H1 (cell line): ENCODE results near the gene LIPE. TPM values are rescaled to one million over a fixed set of nuclear protein-coding genes. Genes with fewer than 3 reads are reported as not detected.

Experiments used
- CTCF ChIA-PET: fragments of 300-600 bp; sonication (Branson Sonifier 250); formaldehyde crosslinking; loops from one replicate; lab custom pipeline; 2021; ENCODE audit not compliant: partially characterized antibody; lab: Charles Lee
- POLR2A ChIA-PET: fragments of 300-600 bp; sonication (Branson Sonifier 250); formaldehyde crosslinking; loops from one replicate; lab custom pipeline; 2021; ENCODE audit warnings: inconsistent platforms; ENCODE audit not compliant: partially characterized antibody; lab: Charles Lee
- DNase-seq, 2 experiments: peaks; one replicate each; pipeline versions ENCODE4 v3.0.0 to v3.0.0-alpha.2; 2010 to 2022; ENCODE audit warnings: low spot score in 2 of 2, low read depth in 1 of 2, mixed read lengths in 1 of 2
- FAIRE-seq: peaks from 2 replicates; lab custom pipeline; 2011; peaks lifted over from hg19 to GRCh38; lab: Jason Lieb, UNC
- H2AFZ ChIP-seq: 2 replicates; pipeline ENCODE4 v1.8.1; 2012; ENCODE audit warnings: low read length, inconsistent platforms
- H2AK5ac ChIP-seq: 2 replicates; pipeline ENCODE4 v1.6.1; 2013; ENCODE audit warnings: low read depth, low read length
- H2BK120ac ChIP-seq: replicated peaks from 2 replicates; pipeline ENCODE3; 2013; ENCODE audit warnings: low read depth, low read length, inconsistent platforms
- H2BK12ac ChIP-seq: 2 replicates; pipeline ENCODE4 v1.6.1; 2013; ENCODE audit warnings: low read depth, low read length
- H2BK15ac ChIP-seq: 2 replicates; pipeline ENCODE4 v1.6.1; 2013; ENCODE audit warnings: low read length
- H2BK20ac ChIP-seq: 2 replicates; pipeline ENCODE4 v1.6.1; 2013; ENCODE audit warnings: low read length
- H2BK5ac ChIP-seq: 2 replicates; pipeline ENCODE4 v1.6.1; 2013; ENCODE audit warnings: low read depth, low read length
- H3K14ac ChIP-seq: 2 replicates; pipeline ENCODE4 v1.6.1; 2013; ENCODE audit warnings: inconsistent platforms; ENCODE audit not compliant: insufficient read length
- H3K18ac ChIP-seq: 2 replicates; pipeline ENCODE4 v1.6.1; 2013; ENCODE audit warnings: low read length; ENCODE audit errors: extremely low read depth
- H3K23ac ChIP-seq: 2 replicates; pipeline ENCODE4 v1.6.1; 2013; ENCODE audit warnings: inconsistent platforms; ENCODE audit not compliant: insufficient read length
- H3K23me2 ChIP-seq: 2 replicates; pipeline ENCODE4 v1.6.1; 2013; ENCODE audit warnings: low read depth, low read length
- H3K27ac ChIP-seq: 2 replicates; pipeline ENCODE4 v1.6.1; 2011; ENCODE audit warnings: low read depth, low read length, inconsistent platforms
- H3K27me3 ChIP-seq, 4 experiments: replicated peaks in 1 of 4; 1 replicate in 1 of 4; 2 replicates in 3 of 4; pipeline versions ENCODE4 v1.6.1 to v1.8.1; 2011 to 2013; ENCODE audit warnings: low read length in 3 of 4, mild to moderate bottlenecking in 3 of 4, inconsistent platforms in 2 of 4, mixed read lengths in 2 of 4, moderate library complexity in 1 of 4; ENCODE audit not compliant: control insufficient read depth in 3 of 4, insufficient read depth in 3 of 4; ENCODE audit errors: extremely low read depth in 1 of 4
- H3K36me3 ChIP-seq, 4 experiments: 2 replicates each; pipeline versions ENCODE4 v1.6.1 to v1.8.1; 2011 to 2013; ENCODE audit warnings: mild to moderate bottlenecking in 4 of 4, low read length in 3 of 4, moderate library complexity in 2 of 4, control low read depth in 1 of 4, inconsistent platforms in 1 of 4; ENCODE audit not compliant: insufficient read depth in 4 of 4, control insufficient read depth in 2 of 4
- H3K4ac ChIP-seq: replicated peaks from 2 replicates; pipeline ENCODE3; 2013; ENCODE audit warnings: low read length, low read depth, mixed read lengths, inconsistent platforms; ENCODE audit not compliant: insufficient read length
- H3K4me1 ChIP-seq, 4 experiments: replicated peaks in 1 of 4; 1 replicate in 1 of 4; 2 replicates in 3 of 4; pipeline versions ENCODE4 v1.6.1 to v1.8.1; 2011 to 2013; ENCODE audit warnings: low read length in 3 of 4, inconsistent platforms in 2 of 4, mixed read lengths in 1 of 4; ENCODE audit not compliant: insufficient read depth in 4 of 4, control insufficient read depth in 3 of 4
- H3K4me2 ChIP-seq, 2 experiments: 2 replicates each; pipeline versions ENCODE4 v1.6.1 to v1.8.1; 2011 to 2013; ENCODE audit warnings: low read depth in 2 of 2, low read length in 2 of 2, control low read depth in 1 of 2, inconsistent platforms in 1 of 2, mild to moderate bottlenecking in 1 of 2; ENCODE audit not compliant: insufficient read depth in 1 of 2
- H3K4me3 ChIP-seq, 4 experiments: fragments of 200-600, 300-600 bp in 1 of 4; sonication (generic), shearing (Covaris generic), sonication (Bioruptor Twin) in 1 of 4; 2 replicates each; pipeline versions ENCODE4 v1.5.1 to v1.8.1; 2011 to 2016; ENCODE audit warnings: low read length in 4 of 4, low read depth in 3 of 4, control low read depth in 2 of 4, inconsistent platforms in 2 of 4, mild to moderate bottlenecking in 2 of 4, mixed read lengths in 1 of 4, moderate library complexity in 1 of 4; ENCODE audit not compliant: insufficient read depth in 2 of 4; ENCODE audit errors: extremely low read depth in 1 of 4
- H3K56ac ChIP-seq: replicated peaks from 2 replicates; pipeline ENCODE3; 2013; ENCODE audit warnings: low read depth, mild to moderate bottlenecking, mixed read lengths, low read length, inconsistent platforms; ENCODE audit not compliant: insufficient read length
- H3K79me1 ChIP-seq: 2 replicates; pipeline ENCODE4 v1.6.1; 2013; ENCODE audit warnings: low read depth, low read length, control low read depth
- H3K79me2 ChIP-seq, 2 experiments: 2 replicates each; pipeline versions ENCODE4 v1.6.1 to v1.8.1; 2012 to 2013; ENCODE audit warnings: low read length in 2 of 2, mild to moderate bottlenecking in 2 of 2, inconsistent platforms in 1 of 2; ENCODE audit not compliant: insufficient read depth in 2 of 2, control insufficient read depth in 1 of 2
- H3K9ac ChIP-seq, 4 experiments: replicated peaks in 1 of 4; 1 replicate in 1 of 4; 2 replicates in 3 of 4; pipeline versions ENCODE4 v1.6.1 to v1.8.1; 2011 to 2013; ENCODE audit warnings: low read depth in 3 of 4, low read length in 3 of 4, control low read depth in 2 of 4, mild to moderate bottlenecking in 2 of 4, moderate library complexity in 2 of 4, inconsistent platforms in 1 of 4; ENCODE audit errors: extremely low read depth in 1 of 4
- H3K9me3 ChIP-seq, 2 experiments: 2 replicates each; pipeline versions ENCODE4 v1.6.1 to v1.8.1; 2012 to 2013; ENCODE audit warnings: mild to moderate bottlenecking in 2 of 2, moderate library complexity in 2 of 2, control low read depth in 1 of 2, inconsistent platforms in 1 of 2, low read depth in 1 of 2, low read length in 1 of 2, mixed read lengths in 1 of 2; ENCODE audit not compliant: insufficient read depth in 2 of 2
- H4K20me1 ChIP-seq, 2 experiments: replicated peaks in 1 of 2; 2 replicates each; pipeline versions ENCODE3 to v1.8.1; 2011 to 2013; ENCODE audit warnings: inconsistent platforms in 2 of 2, low read length in 2 of 2, mild to moderate bottlenecking in 1 of 2; ENCODE audit not compliant: insufficient read depth in 2 of 2, control insufficient read depth in 1 of 2
- H4K5ac ChIP-seq: 2 replicates; pipeline ENCODE4 v1.6.1; 2013; ENCODE audit warnings: low read length, low read depth, mixed read lengths, inconsistent platforms; ENCODE audit not compliant: insufficient read length
- H4K8ac ChIP-seq: 2 replicates; pipeline ENCODE4 v1.8.0; 2013; ENCODE audit warnings: mild to moderate bottlenecking, moderate library complexity, low read length, inconsistent platforms; ENCODE audit not compliant: insufficient read depth; ENCODE audit errors: extremely low read depth
- H4K91ac ChIP-seq: replicated peaks from 2 replicates; pipeline ENCODE3; 2013; ENCODE audit warnings: low read length, mixed read lengths, inconsistent platforms; ENCODE audit not compliant: insufficient read length
- ASH2L ChIP-seq: fragments of 200-600, 300-600 bp; sonication (generic); IDR thresholded peaks from one replicate; pipeline ENCODE4 v1.7.1; 2017; ENCODE audit warnings: low read length
- CBX8 ChIP-seq: fragments of 300-800, 300-1000 bp; sonication (generic); IDR thresholded peaks from 2 replicates; pipeline ENCODE4 v1.7.1; 2016; ENCODE audit warnings: low read depth, low read length, borderline replicate concordance
- EGR1 ChIP-seq: IDR thresholded peaks from 2 replicates; pipeline ENCODE4 v1.6.1; 2011; ENCODE audit warnings: low read depth, low read length, borderline replicate concordance
- GABPA ChIP-seq: IDR thresholded peaks from 2 replicates; pipeline ENCODE4 v1.6.1; 2011; ENCODE audit warnings: mild to moderate bottlenecking, low read length, moderate library complexity, borderline replicate concordance; ENCODE audit not compliant: insufficient read depth
- GTF2F1 ChIP-seq: IDR thresholded peaks from 2 replicates; pipeline ENCODE4 v1.6.1; 2012; ENCODE audit warnings: low read depth, low read length, improper control_type of control experiment, borderline replicate concordance
- JUND ChIP-seq: IDR thresholded peaks from 2 replicates; pipeline ENCODE4 v1.6.1; 2011; ENCODE audit warnings: mild to moderate bottlenecking, improper control_type of control experiment, low read length
- NRF1 ChIP-seq: IDR thresholded peaks from 2 replicates; pipeline ENCODE4 v1.6.1; 2011; ENCODE audit warnings: mild to moderate bottlenecking, low read depth, low read length, improper control_type of control experiment
- POLR2A ChIP-seq, 2 experiments: IDR thresholded peaks; 1 replicate in 1 of 2; 2 replicates in 1 of 2; pipeline ENCODE4 v1.6.1; 2011; ENCODE audit warnings: low read depth in 2 of 2, low read length in 2 of 2, mild to moderate bottlenecking in 2 of 2; ENCODE audit errors: control extremely low read depth in 1 of 2
- POLR2AphosphoS5 ChIP-seq: IDR thresholded peaks from 2 replicates; pipeline ENCODE4 v1.6.1; 2011; ENCODE audit warnings: low read depth, low read length
- RXRA ChIP-seq: IDR thresholded peaks from 2 replicates; pipeline ENCODE4 v1.6.1; 2011; ENCODE audit warnings: low read depth, mild to moderate bottlenecking, low read length, moderate library complexity; ENCODE audit not compliant: insufficient read depth
- SIRT6 ChIP-seq: IDR thresholded peaks from one replicate; pipeline ENCODE4 v1.7.1; 2012; ENCODE audit warnings: low read length, inconsistent platforms
- SIX5 ChIP-seq: IDR thresholded peaks from 2 replicates; pipeline ENCODE4 v1.6.1; 2011; ENCODE audit warnings: mild to moderate bottlenecking, low read depth, low read length
- SP2 ChIP-seq: IDR thresholded peaks from 2 replicates; pipeline ENCODE4 v1.6.1; 2012; ENCODE audit warnings: mild to moderate bottlenecking, low read length, inconsistent platforms
- TEAD4 ChIP-seq: IDR thresholded peaks from 2 replicates; pipeline ENCODE4 v1.6.1; 2012; ENCODE audit warnings: low read depth, low read length, inconsistent platforms, mixed read lengths
- WGBS, 2 experiments: shearing (Covaris generic) in 1 of 2; methylation state at CpG; one replicate each; pipeline versions ENCODE4 v1.1.6 to v1.1.7; 2013 to 2015; ENCODE audit warnings: low lambda C conversion rate in 2 of 2, mixed read lengths in 2 of 2, inconsistent platforms in 1 of 2, low coverage in 1 of 2, missing lambda C conversion rate in 1 of 2; ENCODE audit not compliant: insufficient replicate concordance in 2 of 2, insufficient coverage in 1 of 2, insufficient read length in 1 of 2; ENCODE audit errors: extremely low coverage in 1 of 2, missing lambda C conversion rate in 1 of 2; 5-methylcytosine and 5-hydroxymethylcytosine counted together
- polyA plus RNA-seq, 7 experiments: library from polyadenylated mRNA; depleted of rRNA in 3 of 7; stranded (reverse) in 5 of 7; unstranded in 2 of 7; fragments of >200 nt in 5 of 7; fragments of 200-250 nt in 2 of 7; gene quantifications; 1 replicate in 5 of 7; 2 replicates in 1 of 7; 4 replicates in 1 of 7; pipeline versions ENCODE4 v1.2.1 to v1.2.3, GENCODE V29; 2011 to 2013; ENCODE audit warnings: missing spikeins in 2 of 7, mixed read lengths in 2 of 7
- total RNA-seq: library from RNA; stranded (reverse); fragmentation: NEBNext Ultra II Directional; extraction: Animal tissue kit (Norgen Biotek cat#: 25700); gene quantifications from 2 replicates; pipeline ENCODE4 v1.2.1, GENCODE V29; 2021
- TF ChIP-seq, protein P1 (sequence below): IDR thresholded peaks from 2 replicates; pipeline ENCODE4 v1.6.1; 2012; ENCODE audit warnings: inconsistent platforms

LIPE gene
- total and polyA plus RNA-seq, 2 of the 8 experiments (the other 6 are each of a cell fraction or from before 2014, with no cell fraction given) = 8.7 to 15.9 TPM

DNA sequence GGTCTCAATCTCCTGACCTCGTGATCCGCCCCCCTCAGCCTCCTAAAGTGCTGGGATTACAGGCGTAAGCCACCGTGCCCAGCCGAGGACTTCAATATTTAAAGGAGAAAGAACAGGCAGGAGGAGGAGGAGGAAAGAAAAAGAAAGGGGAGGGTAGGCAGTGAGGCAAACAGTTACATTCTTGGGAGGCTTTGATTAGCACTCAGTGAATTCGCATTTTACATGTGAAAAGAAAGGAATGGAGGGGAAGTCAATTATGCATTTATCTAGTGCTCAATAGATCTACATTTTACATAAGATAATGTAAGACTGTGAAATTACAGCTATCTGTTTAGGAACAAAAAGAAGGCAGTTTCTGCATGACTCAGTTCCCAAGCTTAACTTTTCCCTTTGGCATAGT lies 46.5 kb upstream of the LIPE start:
- H3K18ac ChIP-seq = no peak overlapping the region
- H4K91ac ChIP-seq = no peak overlapping the region
- POLR2A ChIA-PET = interaction anchor here (0.9 to 2.1 kb wide), 8 partner anchors 8 to 77 kb away, joined by 3 to 6 read pairs (median 4); no protein-coding TSS in a partner anchor
- FAIRE-seq (peak; percentile 55), DNase-seq (no peak)
- H3K9me3 ChIP-seq = no peaks in the 10 kb centered on the region
- no peak overlapping the region for H2AK5ac ChIP-seq
- H4K20me1 ChIP-seq = no peaks in the 10 kb centered on the region
- no peaks in the 10 kb centered on the region for H3K27me3 ChIP-seq
- H3K79me1 ChIP-seq = no peaks in the 10 kb centered on the region
- no peaks in the 10 kb centered on the region for H3K23me2 ChIP-seq
- H3K4me1 ChIP-seq = peaks cover 14 to 40% (median 34%) of the 10 kb centered on the region in 4 experiments
- peak overlapping the region; percentile 70 for H3K27ac ChIP-seq
- peak overlapping the region in 1 of 4 experiments; percentile 29; a peak in 1 of 8 replicates for H3K4me3 ChIP-seq
- no peak overlapping the region for H3K23ac ChIP-seq
- CTCF ChIA-PET = interaction anchor here (1.4 to 5.1 kb wide), 6 partner anchors 11 to 55 kb away, joined by 3 to 30 read pairs (median 12); partner anchors contain the start of gene CEACAM1
- no peak overlapping the region for H3K14ac ChIP-seq
- no peaks in the 10 kb centered on the region for H3K36me3 ChIP-seq
- peak overlapping the region; percentile 93 for H4K5ac ChIP-seq
- no peaks in the 10 kb centered on the region for H3K79me2 ChIP-seq
- peak overlapping the region in 1 of 2 experiments; percentile 10; a peak in 2 of 4 replicates for H3K4me2 ChIP-seq
- no peak overlapping the region for H2AFZ ChIP-seq
- H2BK20ac ChIP-seq = no peak overlapping the region
- H3K9ac ChIP-seq = no peak overlapping the region
- no peak overlapping the region for H3K4ac ChIP-seq
- peak overlapping the region; percentile 91 for H2BK120ac ChIP-seq
- peak overlapping the region; percentile 99; the same call in 1 of the 2 replicates for H2BK5ac ChIP-seq
- no peak overlapping the region for H3K56ac ChIP-seq
- WGBS, 2 experiments = 5% methylated on average over 6 of the region's 6 CpGs; no CpG with 5 or more reads in 1 of the 2 experiments
- no peak overlapping the region for H4K8ac ChIP-seq
- H2BK15ac ChIP-seq = no peak overlapping the region
- no peak overlapping the region for H2BK12ac ChIP-seq
- TF ChIP-seq SIRT6 (no peak), POLR2AphosphoS5 (no peak), SIX5 (no peak), GABPA (no peak), SP2 (no peak), POLR2A (IDR thresholded peaks at IDR 0.05; ENCODE audit: control extremely low read depth in 1 of 2, low read depth in 2 of 2, low read length in 2 of 2) (no peak), NRF1 (no peak), ASH2L (no peak), RXRA (no peak), EGR1 (no peak), GTF2F1 (no peak), TEAD4 (peak; percentile 84), CBX8 (no peak), JUND (no peak)
- TF ChIP-seq, protein P1, sequence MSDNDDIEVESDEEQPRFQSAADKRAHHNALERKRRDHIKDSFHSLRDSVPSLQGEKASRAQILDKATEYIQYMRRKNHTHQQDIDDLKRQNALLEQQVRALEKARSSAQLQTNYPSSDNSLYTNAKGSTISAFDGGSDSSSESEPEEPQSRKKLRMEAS = no peak
